Frontal cortex (tissue), 4 donors: ENCODE results near the gene CREB5. TPM values are rescaled to one million over a fixed set of nuclear protein-coding genes. Genes with fewer than 3 reads are reported as not detected.

Experiments
- DNase-seq, 2 donors: peaks; one replicate each; pipeline ENCODE4 v3.0.0; 2012; ENCODE audit warnings: low spot score in 2 of 2
- FAIRE-seq: peaks from 2 replicates; lab custom pipeline; 2012; peaks lifted over from hg19 to GRCh38; lab: Jason Lieb, UNC
- total RNA-seq: library from RNA; depleted of rRNA; stranded (reverse); fragments of >200 nt; gene quantifications from one replicate; pipeline ENCODE4 v1.2.3, GENCODE V29; 2014
- donor health status: control.
- donor health status: control.
- donor health status: control.

CREB5 gene
- total RNA-seq, 1 donor from 2014 or later: 4.5 TPM

- FAIRE-seq (no peak), DNase-seq (no peak)
Measured at GRCh38 chr7:28686418-28686800, 274.1 kb downstream of the CREB5 start.

- DNase-seq (no peak), FAIRE-seq (no peak)
Measured at GRCh38 chr7:28687537-28687936, 275.2 kb downstream of the CREB5 start.

- FAIRE-seq (no peak), DNase-seq (no peak)
Measured at GRCh38 chr7:28688174-28688573, 275.9 kb downstream of the CREB5 start.

- DNase-seq (no peak), FAIRE-seq (no peak)
Measured at GRCh38 chr7:28688651-28689050, 276.3 kb downstream of the CREB5 start.

GRCh38 chr7:28695300-28696295 lies 283.3 kb downstream of the CREB5 start:
- DNase-seq (no peak), FAIRE-seq (no peak)

GRCh38 chr7:28697913-28698563 lies 285.7 kb downstream of the CREB5 start:
- no peak for FAIRE-seq
- no peak for DNase-seq

- DNase-seq (no peak), FAIRE-seq (no peak)
Measured at GRCh38 chr7:28698840-28699239, 286.5 kb downstream of the CREB5 start.

GRCh38 chr7:28700096-28700495 lies 287.8 kb downstream of the CREB5 start:
- no peak for FAIRE-seq

GRCh38 chr7:28700790-28701203 lies 288.5 kb downstream of the CREB5 start:
- no peak for FAIRE-seq
- DNase-seq: no peak

More at GRCh38 chr7:28700096-28700495, 287.8 kb downstream of the CREB5 start:
- DNase-seq: no peak

GRCh38 chr7:28701731-28702130 lies 289.4 kb downstream of the CREB5 start:
- DNase-seq (no peak), FAIRE-seq (peak; percentile 53)

GRCh38 chr7:28702171-28702570 lies 289.9 kb downstream of the CREB5 start:
- DNase-seq: no peak
- FAIRE-seq: no peak

GRCh38 chr7:28703037-28703765 lies 290.9 kb downstream of the CREB5 start:
- FAIRE-seq (no peak), DNase-seq (no peak)

- DNase-seq (no peak), FAIRE-seq (no peak)
Measured at GRCh38 chr7:28704706-28705105, 292.4 kb downstream of the CREB5 start.

- DNase-seq (no peak), FAIRE-seq (no peak)
Measured at GRCh38 chr7:28705350-28705749, 293.0 kb downstream of the CREB5 start.

- FAIRE-seq (no peak), DNase-seq (no peak)
Measured at GRCh38 chr7:28706584-28706983, 294.3 kb downstream of the CREB5 start.

- no peak for FAIRE-seq
- no peak for DNase-seq
Measured at GRCh38 chr7:28707291-28707690, 295.0 kb downstream of the CREB5 start.

- DNase-seq (peak in 1 of 2 donors; percentile 20), FAIRE-seq (no peak)
Measured at GRCh38 chr7:28708033-28708951, 296.0 kb downstream of the CREB5 start.

GRCh38 chr7:28709748-28710147 lies 297.4 kb downstream of the CREB5 start:
- FAIRE-seq (no peak), DNase-seq (no peak)

GRCh38 chr7:28711114-28711513 lies 298.8 kb downstream of the CREB5 start:
- no peak for FAIRE-seq
- DNase-seq: no peak
